Mesenchymal stem cell (in vitro differentiated cells and primary cell): ENCODE measurements around the gene GTF2H4.

Source experiments
- DNase-seq: peaks from one replicate; pipeline ENCODE4 v3.0.0-alpha.2; 2013
- H2AFZ ChIP-seq: one replicate; pipeline ENCODE4 v1.6.1; 2013; ENCODE audit warnings: low read depth, mild to moderate bottlenecking, control low read depth, inconsistent platforms, low read length, moderate library complexity
- H2AK5ac ChIP-seq: 2 replicates; pipeline ENCODE4 v1.6.1; 2013; ENCODE audit warnings: low read length, moderate library complexity, mild to moderate bottlenecking, inconsistent platforms; ENCODE audit not compliant: severe bottlenecking
- H2BK120ac ChIP-seq: one replicate; pipeline ENCODE4 v1.6.1; 2013; ENCODE audit warnings: low read depth, mild to moderate bottlenecking, inconsistent platforms, low read length, moderate library complexity
- H2BK12ac ChIP-seq, 2 experiments: one replicate each; pipeline ENCODE4 v1.6.1; 2013; ENCODE audit warnings: inconsistent platforms in 2 of 2, low read length in 2 of 2, mild to moderate bottlenecking in 2 of 2, moderate library complexity in 2 of 2, control low read depth in 1 of 2
- H2BK15ac ChIP-seq: one replicate; pipeline ENCODE4 v1.6.1; 2013; ENCODE audit warnings: mild to moderate bottlenecking, low read depth, inconsistent platforms; ENCODE audit not compliant: poor library complexity, severe bottlenecking
- H2BK5ac ChIP-seq: 2 replicates; pipeline ENCODE4 v1.6.1; 2013; ENCODE audit warnings: low read depth, mild to moderate bottlenecking, low read length, control low read depth, inconsistent platforms; ENCODE audit not compliant: poor library complexity, severe bottlenecking
- H3K14ac ChIP-seq, 2 experiments: one replicate each; pipeline ENCODE4 v1.6.1; 2013; ENCODE audit warnings: inconsistent platforms in 2 of 2, low read length in 2 of 2, control low read depth in 1 of 2, mild to moderate bottlenecking in 1 of 2, moderate library complexity in 1 of 2
- H3K18ac ChIP-seq, 2 experiments: one replicate each; pipeline ENCODE4 v1.6.1; 2013; ENCODE audit warnings: inconsistent platforms in 2 of 2, low read length in 2 of 2, control low read depth in 1 of 2, low read depth in 1 of 2, mild to moderate bottlenecking in 1 of 2
- H3K23ac ChIP-seq, 2 experiments: one replicate each; pipeline ENCODE4 v1.6.1; 2013; ENCODE audit warnings: inconsistent platforms in 2 of 2, low read length in 2 of 2, mild to moderate bottlenecking in 2 of 2, moderate library complexity in 2 of 2, control low read depth in 1 of 2
- H3K27ac ChIP-seq: 2 replicates; pipeline ENCODE4 v1.5.1; 2013; ENCODE audit warnings: mild to moderate bottlenecking, moderate library complexity, low read length, control low read depth, inconsistent platforms; ENCODE audit not compliant: poor library complexity, severe bottlenecking
- H3K27me3 ChIP-seq, 2 experiments: 2 replicates each; pipeline versions ENCODE4 v1.6.1 to v1.7.0; 2013; ENCODE audit warnings: low read length in 2 of 2, mild to moderate bottlenecking in 2 of 2, moderate library complexity in 2 of 2, control low read depth in 1 of 2, inconsistent platforms in 1 of 2; ENCODE audit not compliant: control insufficient read depth in 1 of 2, insufficient read depth in 1 of 2
- H3K36me3 ChIP-seq, 2 experiments: 2 replicates each; pipeline versions ENCODE4 v1.6.1 to v1.7.0; 2013; ENCODE audit warnings: low read length in 2 of 2, control low read depth in 1 of 2, inconsistent platforms in 1 of 2, low read depth in 1 of 2, mild to moderate bottlenecking in 1 of 2; ENCODE audit not compliant: insufficient read depth in 2 of 2, control insufficient read depth in 1 of 2
- H3K4ac ChIP-seq, 2 experiments: one replicate each; pipeline ENCODE4 v1.6.1; 2013; ENCODE audit warnings: inconsistent platforms in 2 of 2, low read length in 2 of 2, mild to moderate bottlenecking in 2 of 2, moderate library complexity in 2 of 2, control low read depth in 1 of 2, low read depth in 1 of 2
- H3K4me1 ChIP-seq: 2 replicates; pipeline ENCODE4 v1.6.1; 2013; ENCODE audit warnings: low read depth, low read length, control low read depth; ENCODE audit not compliant: control insufficient read depth, insufficient read depth
- H3K4me2 ChIP-seq: 2 replicates; pipeline ENCODE4 v1.6.1; 2013; ENCODE audit warnings: low read length, mild to moderate bottlenecking, inconsistent platforms; ENCODE audit not compliant: poor library complexity, severe bottlenecking
- H3K4me3 ChIP-seq, 2 experiments: 2 replicates each; pipeline versions ENCODE4 v1.5.1 to v1.7.0; 2013; ENCODE audit warnings: low read length in 2 of 2, mild to moderate bottlenecking in 2 of 2, control low read depth in 1 of 2, low read depth in 1 of 2; ENCODE audit not compliant: insufficient read depth in 1 of 2
- H3K79me1 ChIP-seq: replicated peaks from 2 replicates; pipeline ENCODE4 v1.6.1; 2013; ENCODE audit warnings: mild to moderate bottlenecking, control low read depth, low read length, inconsistent platforms; ENCODE audit not compliant: poor library complexity, severe bottlenecking
- H3K9ac ChIP-seq: 2 replicates; pipeline ENCODE4 v1.7.0; 2013; ENCODE audit warnings: mild to moderate bottlenecking, low read length, moderate library complexity
- H3K9me3 ChIP-seq: 2 replicates; pipeline ENCODE4 v1.7.0; 2013; ENCODE audit warnings: mild to moderate bottlenecking, low read length; ENCODE audit not compliant: control insufficient read depth
- H4K8ac ChIP-seq: one replicate; pipeline ENCODE4 v1.6.1; 2013; ENCODE audit warnings: inconsistent platforms, mild to moderate bottlenecking, low read length, moderate library complexity
- H4K91ac ChIP-seq: one replicate; pipeline ENCODE4 v1.6.1; 2013; ENCODE audit warnings: mild to moderate bottlenecking, low read length, inconsistent platforms
- WGBS: methylation state at CpG from one replicate; pipeline ENCODE4 v1.1.7; 2013; ENCODE audit warnings: mixed read lengths; 5-methylcytosine and 5-hydroxymethylcytosine counted together

Gene GTF2H4

GRCh38 chr6:30882759-30883684 lies 25.0 kb upstream of the GTF2H4 start:
- no peak overlapping the region for H2AFZ ChIP-seq
- H2BK12ac ChIP-seq, result peak overlapping the region; percentile 91 to 96
- H3K9ac ChIP-seq, result no peak overlapping the region
- peak overlapping the region; percentile 86 for H2BK120ac ChIP-seq
- peaks cover 1% of the 10 kb centered on the region for H3K79me1 ChIP-seq
- H3K4me1 ChIP-seq, result peaks cover 51% of the 10 kb centered on the region
- peak overlapping the region; percentile 84 for H2AK5ac ChIP-seq
- H3K18ac ChIP-seq, result peak overlapping the region; percentile 78 to 84
- H3K4me3 ChIP-seq, result no peak overlapping the region
- no peaks in the 10 kb centered on the region for H3K36me3 ChIP-seq
- peak overlapping the region; percentile 82 for H2BK15ac ChIP-seq
- peak overlapping the region; percentile 59 for H2BK5ac ChIP-seq
- H4K8ac ChIP-seq, result peak overlapping the region; percentile 47
- no peaks in the 10 kb centered on the region for H3K9me3 ChIP-seq
- DNase-seq, result no peak
- H3K27ac ChIP-seq, result peak overlapping the region; percentile 72
- peak overlapping the region in 1 of 2 experiments; percentile 20 for H3K14ac ChIP-seq
- H3K27me3 ChIP-seq, result no peaks in the 10 kb centered on the region
- H3K4ac ChIP-seq, result peak overlapping the region; percentile 75 to 82
- peak overlapping the region; percentile 85 for H4K91ac ChIP-seq
- no peak overlapping the region for H3K23ac ChIP-seq
- WGBS, result 55% methylated on average over 13 of the region's 15 CpGs
- peak overlapping the region; percentile 69 for H3K4me2 ChIP-seq

- WGBS, result 28% methylated on average over 27 of the region's 62 CpGs
- H3K23ac ChIP-seq, result peak within 1 kb of the TSS in 1 of 2 experiments; percentile 85
- peak; percentile 52 for DNase-seq
- H4K91ac ChIP-seq, result peak within 1 kb of the TSS; percentile 83
- peak within 1 kb of the TSS in 1 of 2 experiments; percentile 92 for H3K14ac ChIP-seq
- H2BK15ac ChIP-seq, result peak within 1 kb of the TSS; percentile 98
- H2BK120ac ChIP-seq, result peak within 1 kb of the TSS; percentile 86
- no peaks in the 10 kb centered on the region for H3K27me3 ChIP-seq
- peak within 1 kb of the TSS; percentile 70 to 87 for H3K4me3 ChIP-seq
- no peaks in the 10 kb centered on the region for H3K9me3 ChIP-seq
- no peak within 1 kb of the TSS for H2AFZ ChIP-seq
- peak within 1 kb of the TSS; percentile 91 for H2BK12ac ChIP-seq
- peak within 1 kb of the TSS; percentile 55 for H2AK5ac ChIP-seq
- peak within 1 kb of the TSS; percentile 92 for H3K27ac ChIP-seq
- H3K9ac ChIP-seq, result peak within 1 kb of the TSS; percentile 69
- H4K8ac ChIP-seq, result peak within 1 kb of the TSS; percentile 92
- peak within 1 kb of the TSS; percentile 78 to 84 for H3K18ac ChIP-seq
- peak within 1 kb of the TSS; percentile 97 for H3K4me2 ChIP-seq
- H3K4me1 ChIP-seq, result peaks cover 57% of the 10 kb centered on the region
- peaks cover 4% of the 10 kb centered on the region for H3K79me1 ChIP-seq
- peaks cover 0 to 4% of the 10 kb centered on the region in 2 experiments for H3K36me3 ChIP-seq
- H2BK5ac ChIP-seq, result peak within 1 kb of the TSS; percentile 59
- H3K4ac ChIP-seq, result peak within 1 kb of the TSS; percentile 9 to 73
Measured at GRCh38 chr6:30883685-30884520, 24.1 kb upstream of the GTF2H4 start, which contains the start of gene DDR1. Gene DDR1 (plus strand): TSS chr6:30884519. CDS start chr6:30888730, 4,211 bp downstream.

- Histone ChIP-seq H3K23ac (peak overlapping the region in 1 of 2 experiments; percentile 85), H2BK5ac (no peak overlapping the region), H3K36me3 (peaks cover under 1 to 13% of the 10 kb centered on the region in 2 experiments), H2AFZ (no peak overlapping the region), H3K4ac (peak overlapping the region in 1 of 2 experiments; percentile 73), H3K4me1 (peaks cover 60% of the 10 kb centered on the region), H2BK12ac (peak overlapping the region in 1 of 2 experiments; percentile 91), H3K4me2 (peak overlapping the region; percentile 97), H3K27ac (peak overlapping the region; percentile 92), H3K4me3 (peak overlapping the region; percentile 70 to 87), H4K91ac (peak overlapping the region; percentile 19), H2BK120ac (peak overlapping the region; percentile 86), H2BK15ac (peak overlapping the region; percentile 84), H3K9ac (peak overlapping the region; percentile 69), H2AK5ac (peak overlapping the region; percentile 47), H3K14ac (peak overlapping the region in 1 of 2 experiments; percentile 92), H3K18ac (peak overlapping the region; percentile 47 to 84), H4K8ac (no peak overlapping the region), H3K9me3 (no peaks in the 10 kb centered on the region), H3K27me3 (no peaks in the 10 kb centered on the region), H3K79me1 (peaks cover 8% of the 10 kb centered on the region)
- DNase-seq, result peak; percentile 36
- 11% methylated on average over 32 of the region's 59 CpGs for WGBS
Measured at GRCh38 chr6:30884521-30885480, 23.2 kb upstream of the GTF2H4 start.
